Frontal cortex (tissue), 4 donors: Measurements from ENCODE around the gene MYLK2. TPM values are rescaled to one million over a fixed set of nuclear protein-coding genes. Genes with fewer than 3 reads are reported as not detected.

Experiments used
- DNase-seq, 2 donors: peaks; one replicate each; pipeline ENCODE4 v3.0.0; 2012; ENCODE audit warnings: low spot score in 2 of 2
- FAIRE-seq: peaks from 2 replicates; lab custom pipeline; 2012; peaks lifted over from hg19 to GRCh38; lab: Jason Lieb, UNC
- total RNA-seq: library from RNA; depleted of rRNA; stranded (reverse); fragments of >200 nt; gene quantifications from one replicate; pipeline ENCODE4 v1.2.3, GENCODE V29; 2014
- donor health status: control.
- donor health status: control.
- donor health status: control.

Gene MYLK2
- total RNA-seq, 1 donor from 2014 or later = 0.82 TPM

GRCh38 chr20:31833130-31833930, 14.2 kb downstream of the MYLK2 start:
- FAIRE-seq (no peak), DNase-seq (peak in 1 of 2 donors; percentile 68)

DNA sequence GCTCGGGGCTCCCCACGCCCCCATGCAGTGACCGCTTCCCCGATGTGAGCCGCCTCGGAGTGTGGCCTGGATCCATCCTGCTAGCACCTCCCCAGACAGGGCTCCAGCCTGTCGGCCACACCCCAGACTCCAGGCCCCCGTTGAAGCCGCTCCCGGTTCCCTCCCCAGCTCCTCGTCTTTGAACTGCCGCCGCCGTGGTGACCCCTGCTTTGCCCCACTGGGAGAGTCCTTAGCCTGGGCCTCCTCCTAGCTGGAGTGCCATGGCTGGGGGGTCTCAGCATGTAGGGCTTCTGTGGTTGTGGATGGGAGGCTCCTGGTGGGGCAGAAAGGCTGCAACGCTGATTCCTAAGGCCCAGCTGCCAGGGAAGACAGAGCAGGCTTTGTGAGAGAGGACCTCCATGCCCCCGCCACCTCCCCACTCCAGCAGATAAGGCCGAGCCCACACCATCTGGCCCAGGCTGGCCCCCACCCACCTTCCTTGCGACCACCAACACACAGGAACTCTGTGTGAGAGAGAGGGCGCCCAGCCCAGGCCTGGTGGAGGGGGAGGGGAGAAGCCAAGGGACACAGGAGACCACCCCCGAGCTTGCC, 14.9 kb downstream of the MYLK2 start:
- DNase-seq (no peak), FAIRE-seq (no peak)

DNA sequence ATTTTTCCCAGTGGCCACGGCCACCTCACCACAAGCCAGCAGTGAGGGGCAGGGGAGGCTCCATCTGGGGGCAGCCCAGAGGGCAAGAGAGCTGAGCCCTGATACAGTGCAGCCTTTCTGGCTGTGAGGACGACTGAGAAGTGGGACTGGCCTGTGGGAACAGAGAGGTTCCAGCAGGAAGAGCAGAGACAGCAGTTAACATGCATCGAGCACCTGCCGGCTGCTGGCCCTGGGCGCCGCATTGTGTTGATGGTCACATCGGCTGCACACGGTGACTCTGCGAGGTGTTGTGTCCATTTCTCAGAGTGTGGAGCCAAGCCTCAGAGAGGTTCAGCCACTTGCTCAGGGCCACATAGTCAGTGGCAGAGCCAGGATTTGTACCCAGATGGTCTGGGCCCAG, 16.4 kb downstream of the MYLK2 start:
- FAIRE-seq = no peak
- no peak for DNase-seq

DNA sequence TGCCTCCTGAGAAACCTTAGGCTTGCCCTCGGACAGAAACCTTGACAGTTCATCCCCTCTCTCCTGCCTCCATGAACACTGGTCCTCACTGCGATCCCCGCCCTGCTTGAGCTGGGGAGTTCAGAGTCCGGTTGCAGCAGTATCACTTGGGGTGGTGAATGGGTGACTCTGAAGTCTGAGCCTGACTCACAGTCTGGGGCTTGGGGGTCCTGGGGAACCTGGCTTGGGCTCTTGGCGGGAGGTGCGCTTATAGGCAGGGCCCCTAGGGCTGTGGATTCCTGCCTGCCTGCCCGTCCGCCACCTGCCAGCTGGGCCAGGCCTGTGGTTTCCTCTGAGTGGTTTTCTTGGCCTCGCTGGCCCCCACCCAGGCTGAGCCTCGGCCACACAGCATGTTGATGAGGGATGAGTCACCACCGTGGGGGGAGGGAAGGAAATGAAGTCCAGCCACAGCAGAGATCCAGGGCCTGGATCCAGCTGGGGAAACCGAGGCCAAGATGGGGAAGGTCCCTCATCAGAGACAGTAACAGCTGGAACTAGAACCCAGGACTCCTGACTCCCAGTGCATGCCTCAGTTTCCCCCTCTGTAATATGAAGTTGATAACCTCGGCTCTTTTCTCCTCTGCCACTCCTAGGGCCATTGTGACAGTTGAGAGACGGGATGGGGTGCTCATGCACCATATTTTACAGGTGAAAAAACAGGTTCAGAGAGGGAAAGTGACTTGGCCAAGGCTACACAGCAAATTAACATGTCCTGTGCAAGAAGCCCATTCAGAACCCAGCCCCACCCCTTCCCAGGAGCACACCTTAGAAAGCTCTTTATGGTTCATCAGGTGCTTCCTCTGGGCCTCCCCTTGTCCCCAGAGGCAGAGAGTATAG, 17.1 kb downstream of the MYLK2 start:
- no peak for FAIRE-seq
- peak; percentile 55 to 83 for DNase-seq

DNA sequence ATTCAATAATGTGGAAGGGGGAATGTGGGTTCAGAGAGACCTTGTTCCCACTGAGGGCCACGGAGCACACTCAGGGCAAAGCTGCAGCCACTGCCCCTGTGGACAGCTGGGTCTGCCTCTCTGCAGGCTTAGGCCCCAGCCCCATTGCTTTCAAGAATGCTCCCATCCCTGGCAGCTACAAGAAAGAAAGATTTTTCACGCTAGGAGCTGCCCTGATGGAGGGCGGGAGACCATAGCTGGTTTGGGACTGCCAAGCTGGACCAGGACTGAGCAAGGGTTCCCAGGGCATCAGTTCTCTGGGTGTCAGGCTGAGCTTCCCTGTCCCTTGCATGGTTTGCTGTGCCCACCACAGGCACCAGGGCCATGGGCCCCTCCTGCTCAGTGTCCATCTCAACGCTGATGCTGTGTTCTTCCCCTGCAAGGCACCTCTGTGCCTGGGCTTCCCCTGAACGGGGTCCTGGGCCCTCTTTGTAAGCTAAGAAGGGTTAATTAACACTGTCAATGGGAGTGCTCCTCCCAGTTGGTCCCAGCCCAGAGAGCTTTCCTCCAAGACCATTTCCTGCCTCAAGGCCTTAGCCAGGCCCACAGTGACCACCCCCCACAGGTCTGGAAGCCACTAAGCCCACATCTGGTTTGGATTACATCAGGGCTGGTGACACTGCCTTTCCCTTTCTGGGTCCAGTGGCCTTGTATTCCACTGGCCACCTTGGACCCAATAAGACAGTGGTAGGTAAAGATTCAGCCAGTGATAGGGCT, 17.9 kb downstream of the MYLK2 start:
- FAIRE-seq = no peak
- no peak for DNase-seq

DNA sequence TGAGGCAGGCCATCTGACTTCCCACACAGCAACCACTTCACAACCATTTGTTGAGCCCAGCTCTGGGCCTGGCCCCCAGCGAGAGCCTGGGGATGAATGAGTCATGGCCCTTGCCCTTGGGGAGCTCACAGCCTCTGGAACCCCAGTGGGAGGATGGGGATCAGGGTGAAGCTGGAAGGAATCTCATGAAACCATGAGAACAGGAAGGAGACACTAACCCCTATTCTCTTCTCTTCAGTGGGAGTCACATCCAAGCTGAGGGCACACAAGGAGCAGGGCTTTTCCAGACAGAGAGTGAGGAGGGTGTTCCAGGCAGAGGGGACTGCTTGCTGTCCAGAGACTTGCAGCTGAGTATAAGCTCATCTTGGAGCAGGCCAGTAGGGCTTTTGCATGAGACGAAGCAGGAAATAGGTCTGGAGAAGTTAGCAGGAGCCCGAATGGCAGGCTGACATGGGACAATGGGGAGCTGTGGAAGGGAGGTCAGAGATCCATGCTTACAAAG, 18.8 kb downstream of the MYLK2 start:
- DNase-seq = no peak
- FAIRE-seq = no peak

DNA sequence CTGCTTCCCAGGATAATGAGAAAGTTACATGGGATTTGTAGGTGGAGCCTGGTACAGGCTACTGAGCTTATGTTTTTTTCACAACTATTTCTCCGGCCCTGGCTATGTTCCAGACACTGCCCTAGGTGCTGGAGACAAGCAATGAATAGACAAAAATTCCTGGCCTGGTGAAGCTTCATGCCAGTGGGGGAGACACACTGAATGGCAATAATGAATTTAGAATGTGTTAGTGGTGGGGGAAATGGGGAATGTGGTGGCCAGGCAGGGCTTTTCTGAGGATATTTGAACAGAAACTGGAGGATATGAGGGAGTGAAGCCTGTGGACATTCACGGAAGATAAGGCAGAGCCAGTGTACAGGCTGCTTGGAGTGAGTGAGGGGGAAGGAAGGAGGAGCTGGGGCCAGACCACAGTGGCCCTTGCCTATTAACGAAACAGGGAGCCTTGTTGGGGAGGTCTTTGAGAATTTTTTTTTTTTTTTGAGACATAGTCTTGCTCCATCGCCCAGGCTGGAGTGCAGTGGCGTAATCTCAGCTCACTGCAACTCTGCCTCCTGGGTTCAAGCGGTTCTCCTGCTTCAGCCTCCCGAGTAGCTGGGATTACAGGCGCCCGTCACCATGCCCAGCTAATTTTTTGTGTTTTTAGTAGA, 19.6 kb downstream of the MYLK2 start:
- FAIRE-seq (no peak), DNase-seq (no peak)

- no peak for DNase-seq
- FAIRE-seq = no peak
These were observed 20.8 kb downstream of the MYLK2 start for GRCh38 chr20:31839782-31840487.

GRCh38 chr20:31840906-31841816, 22.0 kb downstream of the MYLK2 start:
- FAIRE-seq (no peak), DNase-seq (no peak)

- FAIRE-seq = no peak
- DNase-seq = no peak
These were observed 22.8 kb downstream of the MYLK2 start for GRCh38 chr20:31841928-31842327.

DNA sequence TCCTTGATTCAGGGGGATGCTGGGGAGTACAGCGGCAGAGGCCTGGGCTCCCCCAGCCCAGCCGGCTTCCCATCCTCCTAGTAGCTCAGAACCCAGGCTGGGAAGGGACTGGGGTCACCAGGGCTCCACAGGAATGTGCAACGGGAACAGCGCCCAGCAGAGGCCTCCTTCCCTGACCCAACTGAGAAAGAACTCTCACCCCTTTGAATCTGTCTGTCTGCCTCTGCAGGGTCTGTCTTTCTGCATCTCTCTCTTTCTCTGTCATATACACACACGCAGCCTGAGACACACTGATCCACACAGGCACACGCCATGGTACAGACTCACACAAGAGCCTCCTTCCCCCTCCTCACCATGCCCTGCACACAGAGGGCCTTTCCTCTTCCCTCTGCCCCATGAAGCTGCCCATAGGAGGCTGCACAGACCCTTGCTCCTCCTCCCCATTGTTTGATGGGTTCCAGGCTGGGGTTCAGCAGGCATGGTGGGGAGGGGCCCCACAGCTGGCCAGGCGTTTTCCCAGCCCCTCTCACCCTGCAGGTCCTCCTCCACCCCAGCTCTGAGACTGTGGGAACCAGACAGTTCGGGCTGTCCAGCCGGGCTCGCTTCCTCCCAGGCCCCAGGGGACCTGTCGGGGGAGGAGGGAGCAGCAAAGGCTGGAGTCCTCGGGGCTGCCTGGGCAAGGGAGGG, 23.5 kb downstream of the MYLK2 start:
- DNase-seq = no peak
- no peak for FAIRE-seq

DNA sequence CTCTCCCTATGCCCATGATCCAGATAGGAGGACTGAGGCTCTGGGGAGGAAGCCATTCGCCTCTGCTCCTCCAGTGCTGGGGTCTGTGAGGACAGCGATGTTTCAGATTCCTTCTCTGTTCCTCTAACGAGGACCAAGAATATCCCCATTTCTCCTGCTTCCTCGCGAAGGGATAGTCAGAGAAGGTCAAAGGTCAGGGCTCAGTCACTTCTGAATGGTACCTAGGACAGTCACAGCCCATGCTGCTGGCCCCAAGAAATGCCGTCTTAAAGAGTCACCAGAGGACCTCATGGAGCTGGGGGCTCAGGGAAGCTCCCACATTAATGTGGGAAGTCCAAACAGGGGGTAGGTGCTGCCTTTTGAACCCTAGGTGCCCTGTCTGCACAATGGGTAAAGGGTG, 24.1 kb downstream of the MYLK2 start:
- no peak for FAIRE-seq
- DNase-seq = no peak

DNA sequence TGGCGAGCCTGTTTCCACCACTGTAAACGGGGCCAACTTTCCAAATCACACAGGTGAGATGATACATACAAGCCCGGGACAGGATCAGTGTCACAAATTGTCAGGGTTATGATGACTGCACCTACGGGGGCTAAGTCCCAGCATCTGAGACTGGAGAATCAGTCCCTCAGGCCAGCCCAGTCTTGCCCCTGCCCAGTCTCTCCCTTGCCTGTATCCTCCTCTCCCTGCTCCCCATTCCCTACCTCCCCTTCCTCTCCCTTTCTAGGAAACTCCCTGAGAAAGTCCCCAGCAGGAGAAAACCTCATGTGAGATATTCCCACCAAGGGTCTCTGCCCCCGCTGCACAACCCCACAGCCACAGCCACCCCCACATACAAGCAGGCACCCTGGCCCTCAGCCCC, 24.7 kb downstream of the MYLK2 start:
- no peak for FAIRE-seq
- no peak for DNase-seq

DNA sequence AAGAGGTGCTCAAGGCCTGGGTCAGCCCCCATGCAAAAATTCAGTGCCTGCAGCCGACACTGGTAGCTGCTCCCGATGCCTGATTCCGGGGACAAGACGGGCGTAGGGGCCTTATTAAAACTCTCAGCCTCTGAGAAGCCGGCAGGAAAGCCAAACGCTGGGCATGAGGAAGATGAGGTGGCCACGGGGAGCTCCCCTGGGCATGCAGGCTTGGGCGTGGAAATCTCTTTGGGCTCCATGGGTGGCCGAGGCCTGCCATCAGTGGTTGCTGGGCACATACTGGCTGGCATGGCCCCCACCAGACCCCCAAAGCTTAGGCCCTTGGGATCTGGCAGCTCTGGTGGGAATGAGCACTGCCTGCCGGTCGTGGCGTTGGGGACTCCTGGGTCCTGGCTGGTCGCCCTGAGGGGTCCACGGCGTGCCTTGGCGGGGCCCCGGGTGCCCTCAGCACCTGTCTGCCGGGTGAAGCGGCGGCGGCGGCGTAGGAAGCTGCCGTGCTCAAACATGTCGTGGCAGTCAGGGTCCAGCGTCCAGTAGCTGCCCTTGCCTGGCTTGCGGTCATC, 25.7 kb downstream of the MYLK2 start:
- no peak for DNase-seq
- FAIRE-seq = no peak

- DNase-seq (no peak), FAIRE-seq (no peak)
These were observed 26.2 kb downstream of the MYLK2 start, which contains the start of gene FOXS1 for GRCh38 chr20:31845300-31845863. Gene FOXS1 (minus strand): TSS chr20:31845604. CDS start chr20:31845542, 62 bp downstream.

- FAIRE-seq (no peak), DNase-seq (no peak)
These were observed 27.6 kb downstream of the MYLK2 start for GRCh38 chr20:31846793-31847138.
